GM04503 (cell line): ENCODE measurements around the gene PEAK1.

Experiments
- DNase-seq: peaks from one replicate; pipeline ENCODE4 v3.0.0-alpha.2; 2012; ENCODE audit warnings: low read depth

The PEAK1 gene

DNA sequence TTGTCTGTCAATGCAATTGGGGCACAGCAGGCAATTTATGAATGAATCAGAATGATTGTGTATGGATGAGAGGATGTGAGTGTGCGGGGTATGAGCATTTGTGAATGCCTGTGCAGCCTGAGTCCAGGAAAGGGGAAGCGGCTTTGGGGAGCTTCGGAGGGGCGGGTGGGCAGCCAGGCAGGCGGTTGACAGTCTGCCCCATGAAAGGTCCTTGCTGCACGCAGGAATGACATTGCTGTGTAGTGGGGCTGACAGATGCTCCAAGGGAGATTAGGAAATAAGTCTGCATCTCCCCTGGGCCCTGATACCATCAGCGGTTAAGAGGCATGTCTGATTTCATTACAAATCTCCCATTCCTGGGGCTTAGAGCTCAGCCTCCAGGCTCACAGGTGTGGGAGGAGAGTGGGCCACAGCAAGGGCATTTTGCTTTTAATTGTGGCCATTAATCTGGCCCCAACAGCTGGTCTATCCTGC lies 322.6 kb downstream of the PEAK1 start:
- DNase-seq, result no peak

DNA sequence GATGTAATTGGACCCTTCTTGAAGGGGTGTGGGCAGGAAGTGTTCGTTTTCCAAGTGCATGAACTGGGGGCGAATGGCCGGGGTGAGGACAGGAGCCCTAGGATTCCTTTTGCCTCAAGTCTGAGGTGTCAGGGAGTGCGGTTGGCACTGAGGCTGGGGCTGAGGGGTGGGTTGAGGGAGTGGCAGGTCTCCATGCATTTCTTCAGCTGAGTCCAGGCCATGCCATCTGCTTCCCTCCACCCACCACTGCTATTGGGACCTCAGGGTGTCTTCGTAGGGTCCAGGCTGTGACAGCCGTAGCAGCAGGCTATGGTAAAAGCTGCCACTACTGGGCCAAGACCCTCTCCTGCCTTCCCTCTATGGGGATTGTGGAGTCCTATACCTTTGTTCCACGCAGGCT lies 323.4 kb downstream of the PEAK1 start:
- no peak for DNase-seq

DNA sequence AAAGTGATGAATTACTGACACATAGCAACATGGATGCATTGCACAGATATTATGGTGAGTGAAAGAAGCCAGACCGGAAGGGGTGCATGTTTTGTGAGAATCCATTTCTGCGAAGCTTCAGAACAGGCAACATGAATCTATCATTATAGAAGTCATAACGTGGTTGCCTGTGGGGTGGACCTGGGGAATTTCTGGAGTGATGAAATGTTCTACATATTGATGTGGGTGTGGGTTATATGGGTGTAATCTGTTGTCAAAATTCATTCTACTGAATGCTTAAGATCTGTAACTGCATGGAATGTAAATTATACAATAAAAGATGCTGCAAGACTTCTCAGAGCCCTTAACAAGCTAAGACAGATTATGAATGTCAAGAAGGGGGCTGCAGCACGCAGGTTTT lies 323.8 kb downstream of the PEAK1 start:
- DNase-seq, result no peak

DNA sequence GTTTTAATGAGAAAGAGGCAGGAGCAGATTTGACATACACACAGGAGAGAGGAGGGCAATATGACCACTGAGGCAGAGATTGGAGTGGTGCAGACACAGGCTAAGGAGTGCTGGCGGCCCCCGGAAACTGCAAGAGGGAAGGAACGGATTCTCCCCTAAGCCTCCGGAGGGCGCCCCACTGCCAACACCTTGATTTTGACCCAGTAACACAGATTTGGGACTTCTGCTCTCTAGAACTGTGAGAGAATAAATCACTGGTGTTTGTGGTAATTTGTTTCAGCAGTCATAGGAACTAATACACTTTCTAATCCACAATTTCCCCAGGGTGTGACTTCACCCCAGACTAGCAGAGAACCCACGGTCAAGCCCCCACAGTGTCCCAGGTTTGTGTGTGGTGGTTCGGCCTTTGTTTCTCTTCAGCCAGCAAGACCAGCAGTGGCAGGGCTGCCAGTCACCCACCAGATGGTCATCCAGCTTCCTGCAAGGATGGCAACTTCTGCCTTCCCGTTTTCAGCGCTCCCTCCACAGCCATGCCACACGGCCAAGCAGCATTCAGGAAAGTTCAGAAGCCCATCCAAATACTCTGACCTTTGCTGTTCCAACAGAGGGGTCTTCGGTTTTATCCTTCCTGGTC lies 325.4 kb downstream of the PEAK1 start:
- DNase-seq, result no peak

DNA sequence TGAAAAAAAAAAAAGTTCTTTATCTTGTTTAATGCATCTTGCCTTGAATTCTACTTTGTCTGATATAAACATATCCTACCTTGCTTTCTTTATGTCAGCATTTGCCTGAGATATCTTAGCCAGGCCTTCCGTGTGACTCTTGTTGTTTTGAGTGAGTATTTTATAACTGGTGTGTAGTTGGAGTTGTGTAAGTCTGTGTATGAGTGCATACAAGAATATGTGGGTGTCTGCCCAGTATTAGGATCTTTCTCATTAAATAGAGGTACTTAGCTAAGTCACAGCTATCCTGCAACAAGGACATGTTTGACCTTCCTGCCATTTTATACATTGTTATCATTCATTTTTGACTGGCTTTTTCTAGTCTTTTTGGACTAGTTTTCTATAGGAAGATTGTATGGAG lies 326.5 kb downstream of the PEAK1 start:
- no peak for DNase-seq

DNA sequence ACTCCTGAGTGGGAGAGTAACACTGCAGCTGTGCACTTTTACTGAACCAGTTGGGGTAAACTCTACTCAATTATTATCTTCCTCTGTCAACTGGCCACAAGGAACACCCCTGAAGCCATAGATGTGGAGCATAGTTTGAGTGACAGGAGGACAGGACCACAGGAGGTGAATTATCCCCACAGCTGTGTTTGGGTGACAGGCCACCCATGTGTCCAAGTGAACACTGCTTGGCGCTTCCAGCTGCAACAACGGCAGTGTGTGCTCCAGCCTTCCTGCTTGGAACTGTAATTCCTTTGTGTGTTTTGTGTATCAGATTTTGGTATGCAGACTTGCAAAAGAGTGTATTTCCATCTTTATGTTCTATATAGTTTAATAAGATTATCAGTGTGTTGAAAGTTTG lies 328.8 kb downstream of the PEAK1 start:
- DNase-seq, result no peak

DNA sequence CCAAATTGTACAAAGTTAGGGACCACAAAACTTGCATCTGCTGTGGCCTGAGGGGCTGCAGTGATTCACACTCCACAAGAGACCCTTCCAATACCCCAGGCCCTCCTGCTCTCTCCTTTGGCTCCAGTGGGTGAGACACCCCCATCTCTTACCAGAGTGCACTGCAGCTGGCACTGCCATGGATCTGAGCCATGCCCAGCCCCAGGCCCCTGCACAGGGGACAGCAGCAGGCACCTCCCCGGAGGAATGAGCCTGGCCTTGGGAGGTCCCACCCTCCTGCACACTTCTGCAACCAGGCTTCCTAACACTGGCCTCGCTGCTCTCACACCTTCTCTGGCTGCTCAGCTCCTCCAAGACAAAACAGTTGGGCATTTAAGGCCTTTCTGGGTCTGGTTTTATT lies 332.7 kb downstream of the PEAK1 start:
- no peak for DNase-seq

DNA sequence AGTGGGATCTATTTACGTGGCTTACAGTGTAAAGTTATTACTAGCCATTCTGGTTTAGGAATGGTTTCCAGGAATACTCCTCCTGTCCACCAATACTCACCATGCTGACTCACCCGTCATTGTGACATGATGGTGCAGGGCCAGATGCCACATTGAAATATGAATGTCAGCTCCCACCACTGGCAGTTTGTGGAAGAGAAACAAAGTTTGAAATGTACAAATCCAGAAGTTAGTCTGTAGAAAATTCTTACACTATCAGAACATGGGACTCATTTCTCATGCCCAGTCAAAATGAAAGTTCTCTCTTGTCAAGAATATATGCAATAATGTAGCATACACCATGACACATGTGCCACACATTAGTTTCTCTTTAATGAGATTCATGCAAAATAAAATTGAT lies 334.6 kb downstream of the PEAK1 start:
- no peak for DNase-seq

DNA sequence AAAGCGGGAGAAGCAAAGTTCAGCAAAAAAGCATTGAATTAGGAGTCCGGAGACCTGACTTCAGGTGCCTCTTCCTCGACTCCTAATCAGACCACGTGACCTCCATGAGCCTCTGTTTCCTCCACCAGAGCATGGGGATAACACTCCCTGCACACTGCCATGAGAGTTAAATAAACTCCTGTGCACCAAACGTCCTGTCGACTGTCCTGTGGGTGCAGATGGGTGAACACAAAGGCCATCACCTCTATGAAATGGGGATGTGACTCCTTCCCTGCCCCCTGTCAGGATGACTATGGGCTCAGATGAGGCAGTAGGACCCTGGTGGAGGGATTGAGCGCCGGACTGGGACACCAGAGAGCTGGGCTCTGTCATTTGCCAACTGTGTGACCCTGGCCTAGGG lies 335.5 kb downstream of the PEAK1 start:
- no peak for DNase-seq

DNA sequence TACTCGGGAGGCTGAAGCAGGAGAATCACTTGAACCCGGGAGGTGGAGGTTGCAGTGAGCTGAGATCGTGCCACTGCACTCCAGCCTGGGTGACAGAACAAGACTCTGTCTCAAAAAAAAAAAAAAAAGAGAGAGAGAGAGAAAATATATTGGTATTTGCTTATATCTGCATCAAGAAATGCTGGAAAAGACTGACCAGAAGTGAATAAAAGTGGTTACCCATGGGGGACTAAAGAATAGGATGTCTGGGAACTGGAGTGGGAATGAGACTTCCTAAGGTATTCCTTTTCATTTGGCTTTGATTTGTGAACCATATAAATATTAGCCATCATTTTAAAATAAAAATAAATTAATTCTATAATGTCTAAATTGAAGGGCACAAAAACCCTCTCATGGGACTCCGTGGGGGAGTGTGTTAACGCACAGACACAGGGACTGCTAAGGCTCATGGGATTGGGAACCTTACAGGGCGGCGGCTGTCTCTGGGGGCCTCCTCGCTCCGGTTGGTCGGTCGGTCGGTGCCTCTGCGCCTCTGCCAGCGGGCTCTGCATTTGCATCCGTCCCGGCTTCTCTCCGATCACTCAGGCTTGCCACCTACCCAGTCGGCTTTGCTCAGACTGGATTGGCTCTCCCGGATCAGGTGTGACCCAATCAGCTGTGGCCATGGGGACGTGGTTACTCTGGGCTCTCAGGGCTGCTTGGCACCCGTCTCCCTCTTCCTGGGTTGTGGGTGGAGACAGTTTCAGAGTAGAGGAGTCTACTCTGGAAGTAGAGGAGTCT lies 336.3 kb downstream of the PEAK1 start:
- no peak for DNase-seq

DNA sequence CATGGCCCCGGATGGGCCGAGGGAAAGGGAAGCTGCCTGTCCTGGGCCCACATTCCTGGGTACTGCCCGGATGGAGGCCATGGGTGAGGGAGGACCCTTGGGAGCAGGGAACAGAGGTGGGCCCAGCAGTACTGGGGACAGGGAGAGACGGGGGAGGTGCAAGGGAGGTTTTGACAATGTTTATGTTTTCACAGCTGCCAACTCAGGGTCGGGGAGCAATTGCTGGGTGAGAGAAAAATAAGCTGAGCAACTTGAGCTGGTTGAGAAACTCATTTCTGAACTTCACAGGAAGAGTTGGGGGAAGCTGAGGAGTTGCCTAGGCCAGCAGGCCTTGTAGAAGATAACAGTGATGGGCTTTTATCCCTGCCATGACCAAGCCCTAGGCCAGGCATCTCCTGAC lies 337.9 kb downstream of the PEAK1 start:
- DNase-seq, result no peak

DNA sequence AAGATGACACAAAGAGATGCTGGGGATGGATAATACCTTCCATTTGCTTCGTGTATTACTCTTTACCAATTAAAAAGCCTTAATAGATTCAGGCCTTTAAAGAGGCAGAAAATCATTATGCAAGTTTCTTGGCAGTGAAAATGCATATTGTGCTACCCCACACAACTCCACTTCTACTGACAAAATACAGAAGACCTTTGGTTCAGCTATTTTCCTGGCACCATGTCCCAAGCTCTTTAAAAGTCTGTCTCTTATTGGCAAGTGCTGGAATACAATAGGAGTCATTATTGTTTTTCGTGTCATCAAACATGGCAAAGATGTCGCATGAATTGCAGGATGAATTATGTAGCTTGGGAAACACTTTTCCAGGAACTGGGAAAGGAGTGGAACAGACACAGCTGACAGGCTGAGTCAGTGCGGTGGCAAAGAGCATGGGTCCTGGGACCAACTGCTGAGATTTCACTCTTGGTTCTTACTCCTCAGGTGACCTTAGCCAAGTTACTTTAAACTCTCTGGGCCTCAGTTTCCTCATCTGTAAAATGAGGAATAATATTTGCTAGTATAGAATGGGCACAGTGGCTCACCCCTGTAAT lies 343.5 kb downstream of the PEAK1 start:
- DNase-seq, result no peak

DNA sequence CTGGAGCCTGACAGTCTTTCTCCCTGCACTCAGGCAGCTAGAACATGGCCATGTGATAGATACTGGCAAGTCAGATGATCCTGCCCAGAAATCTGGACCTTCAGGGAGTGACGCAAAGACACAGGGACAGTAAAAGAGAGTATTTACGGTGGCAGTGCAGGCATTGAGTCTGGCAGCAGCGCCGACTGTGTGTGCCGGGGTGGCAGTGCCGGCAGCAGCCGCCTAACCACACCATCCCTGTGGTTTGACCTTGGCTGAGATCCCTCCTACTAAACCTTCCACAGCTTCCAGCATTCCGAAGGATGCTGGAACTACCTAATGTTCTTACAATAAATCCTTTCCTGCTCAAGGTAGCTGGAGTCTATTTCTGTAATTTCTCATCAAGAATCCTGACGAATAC lies 344.4 kb downstream of the PEAK1 start:
- DNase-seq, result no peak

DNA sequence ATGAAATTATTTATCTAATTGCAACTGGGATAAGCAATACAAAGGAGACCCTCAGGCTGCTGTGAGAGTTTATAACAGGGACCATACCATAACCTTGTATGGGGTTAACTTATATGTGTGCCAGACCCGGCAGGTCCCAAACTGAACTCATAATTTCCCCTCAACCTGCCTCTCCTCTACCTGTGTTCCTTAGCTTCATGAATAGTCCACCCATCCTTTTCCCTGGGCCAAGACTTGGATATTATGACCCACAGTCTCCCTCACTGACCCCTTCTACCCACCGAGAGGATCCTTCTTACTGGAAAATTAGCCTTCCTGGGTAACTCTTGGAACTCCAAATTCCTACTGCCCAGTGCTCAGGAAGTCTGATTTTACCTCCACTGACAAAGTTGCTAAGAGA lies 345.6 kb downstream of the PEAK1 start:
- no peak for DNase-seq

DNA sequence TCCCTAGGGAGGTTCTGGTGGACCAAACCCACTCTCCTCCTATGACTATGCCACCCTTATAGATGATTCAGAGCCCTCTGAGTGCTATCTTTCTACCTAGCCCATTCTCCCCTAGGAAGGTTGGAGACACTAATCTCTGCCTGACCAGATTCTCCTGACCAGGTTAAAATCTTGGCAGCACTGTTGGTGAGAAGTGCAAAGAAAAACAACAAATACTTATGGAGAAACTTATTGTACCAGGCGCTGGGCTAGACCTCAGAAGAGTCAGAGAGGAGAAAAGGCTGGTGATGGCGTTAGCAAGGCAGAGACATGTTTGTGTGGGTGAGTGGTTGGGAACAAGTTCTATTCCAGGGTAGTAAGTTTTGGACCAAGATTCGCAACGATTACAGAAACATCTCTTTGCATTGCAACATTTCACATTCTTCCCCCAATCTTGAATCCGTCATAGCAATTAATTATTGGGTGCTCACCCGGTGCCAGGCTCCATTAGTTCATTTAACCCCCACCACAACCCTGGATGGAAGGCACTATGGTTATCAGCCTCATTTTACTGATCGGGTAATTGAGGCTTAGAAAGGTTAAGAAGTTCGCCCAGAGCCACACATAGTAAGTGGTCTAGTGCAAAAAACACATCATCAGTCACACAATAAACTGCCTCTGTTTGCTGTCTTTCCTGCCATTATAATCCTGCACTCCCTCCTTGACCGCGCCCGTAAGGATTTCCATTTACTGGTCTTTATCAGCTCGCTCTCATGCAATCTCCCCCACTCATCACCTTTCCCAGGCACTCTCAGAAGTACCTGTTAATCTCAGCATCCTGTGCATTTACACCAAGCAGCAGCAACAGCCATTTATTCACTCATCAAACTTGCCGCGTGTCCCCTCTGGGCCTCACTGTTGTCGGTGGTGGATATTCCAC lies 348.3 kb downstream of the PEAK1 start:
- DNase-seq, result no peak

DNA sequence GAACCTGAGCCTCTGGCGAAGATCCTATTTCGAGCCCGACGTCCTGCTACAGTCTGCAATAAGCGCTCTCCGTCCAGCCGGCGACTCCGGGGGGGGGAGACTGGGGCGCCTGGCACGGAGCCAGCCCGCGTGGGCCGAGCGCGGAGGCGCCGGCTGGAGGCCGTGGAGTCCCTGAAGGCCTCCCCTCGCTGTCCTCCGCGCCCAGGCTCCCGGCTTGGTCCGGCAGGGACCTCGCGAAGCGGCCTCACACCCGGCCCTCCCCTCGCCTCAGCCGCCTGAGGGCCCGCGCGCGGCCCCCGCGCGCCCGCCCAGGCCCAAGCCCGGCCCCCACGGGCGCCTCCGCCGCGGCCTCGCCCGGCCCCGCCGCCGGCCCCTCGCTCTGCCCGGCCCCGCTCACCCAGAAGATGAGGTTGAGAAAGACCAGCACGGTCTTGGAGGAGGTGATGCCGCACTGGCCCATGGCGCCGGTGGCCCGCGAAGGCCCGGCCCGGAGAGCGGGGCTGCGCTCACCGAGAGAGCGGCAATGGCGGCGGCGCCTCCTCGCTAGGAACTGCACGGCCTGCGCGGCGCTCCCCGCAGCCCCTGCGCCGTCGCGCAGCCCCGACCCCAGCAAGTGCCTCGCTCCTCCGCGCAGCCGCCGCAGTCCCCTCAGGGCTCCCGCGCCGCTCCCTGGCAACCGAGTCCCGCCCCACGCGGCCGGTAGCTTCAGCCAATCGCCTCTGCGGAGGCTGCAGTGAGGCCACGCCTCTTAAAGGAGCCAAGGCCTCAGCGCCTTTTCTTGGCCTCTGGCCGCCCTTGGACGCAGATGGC lies 349.2 kb downstream of the PEAK1 start, which contains the start of gene TSPAN3:
TSS of gene TSPAN3 (minus strand) at position 615 of the 810 bp plus-strand sequence. CDS start at position 460, 155 bp downstream.
- no peak for DNase-seq

DNA sequence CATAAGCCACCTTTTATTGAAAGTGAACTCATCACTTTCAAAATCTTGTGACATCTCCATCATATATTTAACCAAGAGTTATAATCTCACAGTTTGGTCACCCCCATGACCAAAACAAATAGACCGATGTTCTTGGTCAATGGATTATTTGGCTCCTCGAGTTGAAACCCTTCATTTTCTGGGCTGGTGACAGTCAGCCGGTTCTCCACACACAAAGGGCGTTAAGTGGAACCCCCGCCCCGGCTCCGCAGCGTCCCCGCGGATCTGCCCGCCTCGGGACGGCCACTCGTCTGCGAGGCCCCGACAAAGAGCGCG lies 349.8 kb downstream of the PEAK1 start:
- no peak for DNase-seq

DNA sequence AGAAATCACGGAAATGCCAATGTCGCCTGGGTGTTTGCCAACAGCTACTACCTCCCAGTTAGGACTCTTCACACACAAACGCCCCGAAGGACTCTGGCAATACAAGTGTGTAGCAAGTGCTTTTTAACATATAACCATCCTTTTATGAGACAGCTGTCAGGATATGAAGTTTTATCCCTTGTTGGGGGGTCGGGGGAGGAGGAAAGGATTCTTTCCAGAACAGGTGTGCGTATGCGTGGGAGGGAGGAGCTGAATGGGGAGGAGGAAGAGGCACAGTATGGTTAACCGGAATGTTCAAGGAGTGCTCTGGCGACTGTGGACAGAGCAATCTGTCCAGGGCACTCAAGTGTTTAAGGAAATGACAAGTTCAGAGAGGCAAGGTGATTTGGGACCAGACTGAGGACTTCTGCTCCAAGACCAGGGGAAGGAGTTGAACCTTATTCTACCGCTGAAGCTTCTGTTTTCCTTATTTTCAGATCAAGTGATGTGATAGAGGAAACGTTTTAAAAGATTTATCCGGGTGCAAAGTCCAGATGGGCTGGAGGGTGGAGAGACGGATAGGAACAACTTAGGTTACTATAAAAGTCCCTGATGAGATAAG lies 350.3 kb downstream of the PEAK1 start:
- no peak for DNase-seq

DNA sequence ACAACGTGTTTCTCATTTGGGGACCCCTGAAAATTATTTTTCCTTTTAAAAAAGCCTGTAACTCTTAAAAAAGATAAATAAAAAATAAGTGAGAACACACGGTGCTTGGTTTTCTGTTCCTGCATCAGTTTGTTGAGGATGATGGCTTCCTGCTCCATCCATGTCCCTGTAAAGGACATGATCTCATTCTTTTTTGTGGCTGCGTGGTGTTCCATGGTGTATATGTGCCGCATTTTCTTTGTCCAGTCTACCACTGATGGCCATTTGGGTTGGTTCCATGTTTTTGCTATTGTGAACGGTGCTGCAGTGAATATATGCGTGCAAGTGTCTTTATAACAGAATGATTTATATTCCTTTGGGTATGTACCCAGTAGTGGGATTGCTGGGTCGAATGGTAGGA lies 351.3 kb downstream of the PEAK1 start:
- no peak for DNase-seq

DNA sequence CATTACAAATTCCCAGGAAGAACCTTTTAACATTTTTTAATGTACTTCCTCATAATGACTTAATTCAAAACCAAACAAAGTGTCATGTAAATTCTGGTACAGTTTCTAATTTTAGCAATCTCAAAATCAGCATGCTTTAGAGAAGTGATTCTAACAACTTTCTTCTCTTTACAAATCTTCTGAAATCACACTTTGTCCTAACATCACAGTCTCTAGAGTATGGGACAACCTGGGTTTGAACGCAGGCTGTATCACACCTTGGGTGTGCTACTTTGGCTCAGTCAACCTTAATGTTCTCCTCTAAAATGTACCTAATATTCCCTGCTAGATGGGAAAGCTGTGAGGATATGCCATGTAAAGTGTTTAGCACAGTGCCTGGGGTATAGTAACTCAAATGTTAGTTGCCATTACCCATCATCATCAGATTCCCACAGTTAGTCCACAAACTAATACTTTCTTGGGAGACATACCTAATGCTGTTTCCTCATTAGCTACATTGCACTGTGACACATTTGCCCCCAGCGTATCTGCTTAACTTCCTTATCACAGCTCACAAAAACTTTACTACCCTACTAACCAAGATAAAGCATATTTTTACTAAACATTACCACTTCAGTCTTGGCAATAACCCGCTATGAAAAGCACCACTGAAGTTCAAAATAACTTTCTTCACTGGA lies 352.1 kb downstream of the PEAK1 start:
- no peak for DNase-seq
